GM12873 (cell line): Measurements from ENCODE around the gene BTAF1.

Experiments used
- TF ChIP-seq, protein P1 (sequence below): IDR thresholded peaks from 2 replicates; pipeline ENCODE4 v1.5.1; 2012; ENCODE audit warnings: low read depth, mild to moderate bottlenecking, moderate library complexity, low read length, control low read depth; ENCODE audit not compliant: insufficient read depth; ENCODE audit errors: missing control alignments

BTAF1 gene

GRCh38 chr10:91884536-91884935, 39.0 kb upstream of the BTAF1 start:
- TF ChIP-seq, protein P1, sequence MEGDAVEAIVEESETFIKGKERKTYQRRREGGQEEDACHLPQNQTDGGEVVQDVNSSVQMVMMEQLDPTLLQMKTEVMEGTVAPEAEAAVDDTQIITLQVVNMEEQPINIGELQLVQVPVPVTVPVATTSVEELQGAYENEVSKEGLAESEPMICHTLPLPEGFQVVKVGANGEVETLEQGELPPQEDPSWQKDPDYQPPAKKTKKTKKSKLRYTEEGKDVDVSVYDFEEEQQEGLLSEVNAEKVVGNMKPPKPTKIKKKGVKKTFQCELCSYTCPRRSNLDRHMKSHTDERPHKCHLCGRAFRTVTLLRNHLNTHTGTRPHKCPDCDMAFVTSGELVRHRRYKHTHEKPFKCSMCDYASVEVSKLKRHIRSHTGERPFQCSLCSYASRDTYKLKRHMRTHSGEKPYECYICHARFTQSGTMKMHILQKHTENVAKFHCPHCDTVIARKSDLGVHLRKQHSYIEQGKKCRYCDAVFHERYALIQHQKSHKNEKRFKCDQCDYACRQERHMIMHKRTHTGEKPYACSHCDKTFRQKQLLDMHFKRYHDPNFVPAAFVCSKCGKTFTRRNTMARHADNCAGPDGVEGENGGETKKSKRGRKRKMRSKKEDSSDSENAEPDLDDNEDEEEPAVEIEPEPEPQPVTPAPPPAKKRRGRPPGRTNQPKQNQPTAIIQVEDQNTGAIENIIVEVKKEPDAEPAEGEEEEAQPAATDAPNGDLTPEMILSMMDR, result no peak

DNA sequence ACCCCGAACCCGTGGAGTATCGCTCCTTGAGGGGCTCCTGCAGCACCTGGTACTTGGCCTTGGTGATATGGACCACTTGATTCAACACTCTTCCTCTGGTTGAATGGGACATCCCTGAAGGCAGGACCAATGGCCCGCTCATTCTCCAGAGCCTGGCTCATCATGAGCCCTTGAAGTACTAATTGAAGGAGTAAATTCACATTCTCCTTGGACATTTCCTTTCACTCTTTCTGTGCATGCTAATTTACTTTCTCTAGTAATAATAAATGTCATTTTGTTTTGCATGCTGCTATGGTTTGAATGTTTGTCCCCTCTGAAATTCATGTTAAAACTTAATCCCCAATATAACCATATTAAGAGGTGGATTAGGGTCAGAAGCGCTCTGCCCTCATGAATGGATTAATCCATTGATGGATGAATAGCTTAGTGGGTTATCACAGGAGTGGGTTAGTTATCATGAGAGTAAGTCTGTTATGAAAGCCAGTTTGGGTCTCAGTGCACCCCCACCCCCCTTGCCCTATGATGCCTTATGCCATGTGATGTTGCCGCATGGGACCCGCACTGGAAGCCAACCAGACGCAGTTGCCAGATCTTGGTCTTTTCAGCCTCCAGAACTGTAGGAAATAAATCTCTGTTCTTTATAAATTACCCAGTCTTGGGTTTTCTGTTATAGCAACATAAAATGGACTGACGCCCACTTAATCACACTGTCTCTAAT, 38.0 kb upstream of the BTAF1 start:
- TF ChIP-seq, protein P1, result no peak

- TF ChIP-seq, protein P1, result no peak
Measured at GRCh38 chr10:91886954-91887271, 36.7 kb upstream of the BTAF1 start.

- TF ChIP-seq, protein P1, result no peak
Measured at GRCh38 chr10:91887272-91888076, 36.1 kb upstream of the BTAF1 start.

- TF ChIP-seq, protein P1, result no peak
Measured at GRCh38 chr10:91891125-91892001, 32.2 kb upstream of the BTAF1 start.

DNA sequence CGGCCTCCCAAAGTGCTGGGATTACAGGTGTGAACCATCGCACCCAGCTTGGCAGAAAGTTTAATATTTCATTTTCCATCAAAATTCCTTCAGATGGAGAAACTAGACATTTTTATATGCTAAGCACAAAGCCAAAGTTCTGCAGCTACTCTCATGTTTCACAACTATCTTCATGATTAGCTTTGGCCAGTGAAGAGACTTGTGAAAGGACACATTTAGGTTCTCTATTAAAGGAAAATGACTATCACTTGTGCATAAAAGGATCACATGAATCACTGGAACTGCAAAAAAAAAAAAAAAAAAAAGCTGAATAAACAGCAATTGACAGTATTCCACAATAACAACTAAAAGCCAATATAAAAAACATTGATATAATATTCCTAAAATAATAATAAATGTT, 30.5 kb upstream of the BTAF1 start:
- TF ChIP-seq, protein P1, result no peak
